GM18868 (cell line): ENCODE measurements around the gene CYB561D2.

Source experiments
- ATAC-seq: cut with Tn5 transposase; IDR thresholded peaks from one replicate; pipeline ENCODE4 v1.9.1; 2021; ENCODE audit warnings: mild to moderate bottlenecking, moderate library complexity; ENCODE audit not compliant: unreplicated experiment

The CYB561D2 gene

GRCh38 chr3:50323092-50323600 is 27.5 kb upstream of the CYB561D2 start:
- ATAC-seq: no peak

DNA sequence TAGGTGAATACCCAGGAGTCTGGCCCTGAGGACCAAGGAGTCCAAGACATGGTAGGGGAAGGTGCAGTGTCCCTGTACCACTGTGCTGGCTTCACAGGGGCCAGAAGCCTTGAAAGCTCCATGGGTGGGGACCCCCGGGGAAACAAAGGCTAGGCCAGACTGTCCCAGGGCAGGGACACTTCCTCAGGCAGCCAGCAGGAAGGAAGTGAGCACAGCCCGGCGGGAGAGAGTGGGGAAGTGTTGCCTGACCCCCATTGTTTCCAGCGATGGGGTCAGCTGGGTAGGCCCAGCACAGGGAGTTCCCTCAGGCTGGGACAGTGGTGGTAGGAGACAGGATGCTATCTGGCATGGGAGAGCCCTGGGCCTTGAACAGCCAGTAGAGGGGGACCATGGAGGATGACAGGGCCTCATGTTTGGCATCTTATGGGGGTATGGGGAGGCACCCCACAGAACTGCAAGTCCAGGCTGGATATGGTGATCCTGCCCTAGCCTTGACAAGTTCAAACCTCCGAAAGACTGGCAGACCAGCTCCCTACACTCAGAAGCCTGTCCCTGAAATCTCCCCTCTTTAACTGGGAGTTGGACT is 27.0 kb upstream of the CYB561D2 start:
- no peak for ATAC-seq

DNA sequence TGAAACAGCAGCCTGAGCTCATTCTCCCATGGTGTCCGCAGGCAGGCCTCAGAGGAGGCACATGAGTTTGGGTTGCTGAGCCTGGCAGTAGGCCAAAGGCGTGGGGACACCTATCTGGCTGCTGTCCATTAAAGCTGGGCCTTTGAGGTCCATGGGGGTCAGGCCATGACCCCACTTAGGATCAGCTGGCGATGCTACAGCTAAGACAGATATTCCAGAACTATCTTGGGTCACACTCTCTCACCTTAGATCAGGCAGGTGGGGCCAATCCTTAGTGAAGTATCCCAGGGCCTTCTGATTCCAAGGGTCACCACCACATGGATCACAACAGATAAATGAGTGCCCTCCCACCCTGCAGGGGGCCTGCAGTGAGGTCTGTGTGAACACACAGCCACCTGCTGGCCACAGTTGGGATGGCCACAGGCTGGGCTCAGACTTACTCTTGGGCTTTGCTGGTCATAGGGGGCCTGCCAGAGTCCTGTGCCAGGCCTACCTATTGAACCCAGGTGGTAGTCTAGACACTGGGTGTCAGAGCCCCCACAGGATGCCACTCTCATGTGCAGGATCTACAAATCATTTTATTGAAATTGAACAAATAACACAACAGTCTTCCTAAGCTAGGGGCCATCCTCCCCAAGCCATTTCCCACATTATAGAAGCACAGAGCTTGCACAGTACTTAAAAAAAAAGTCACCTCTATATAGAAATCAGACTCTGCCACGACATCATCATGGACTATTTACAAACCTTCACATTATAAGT is 26.1 kb upstream of the CYB561D2 start:
- no peak for ATAC-seq

- no peak for ATAC-seq
Measured at GRCh38 chr3:50325113-50325480, 25.6 kb upstream of the CYB561D2 start.

DNA sequence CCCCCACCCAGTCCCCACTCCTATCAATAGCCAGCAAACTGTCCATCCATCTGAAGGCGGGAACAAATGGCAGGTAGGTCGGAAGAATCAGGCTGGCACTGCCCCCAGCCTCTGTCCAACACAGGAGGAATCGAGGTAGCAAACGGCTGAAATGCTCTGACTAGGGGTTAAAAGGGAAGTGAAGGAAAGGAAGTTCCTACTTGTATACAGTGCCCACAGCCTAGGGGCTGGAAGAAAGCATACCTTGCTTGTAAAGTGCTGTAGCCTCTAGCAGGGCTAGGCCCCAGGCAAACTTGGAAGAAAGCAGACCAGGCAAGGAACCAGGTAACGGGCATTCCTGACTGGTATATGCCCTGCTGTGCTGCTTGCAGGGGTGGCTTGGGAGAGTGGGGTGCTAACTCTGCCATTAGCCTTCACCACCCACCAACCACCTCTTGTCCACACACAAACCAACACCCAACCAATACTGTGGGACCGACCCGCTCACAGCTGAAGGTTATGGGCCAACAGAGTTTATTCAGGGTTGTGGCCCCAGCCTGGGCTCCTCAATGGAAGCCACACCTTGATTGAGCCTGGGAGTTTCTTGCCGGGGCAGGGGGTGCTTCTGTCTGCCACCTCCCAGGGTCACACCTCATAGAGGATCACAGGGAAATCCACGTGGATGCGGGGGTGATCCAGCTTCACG is 25.0 kb upstream of the CYB561D2 start:
- ATAC-seq: no peak

- no peak for ATAC-seq
Measured at GRCh38 chr3:50326182-50326541, 24.5 kb upstream of the CYB561D2 start.

DNA sequence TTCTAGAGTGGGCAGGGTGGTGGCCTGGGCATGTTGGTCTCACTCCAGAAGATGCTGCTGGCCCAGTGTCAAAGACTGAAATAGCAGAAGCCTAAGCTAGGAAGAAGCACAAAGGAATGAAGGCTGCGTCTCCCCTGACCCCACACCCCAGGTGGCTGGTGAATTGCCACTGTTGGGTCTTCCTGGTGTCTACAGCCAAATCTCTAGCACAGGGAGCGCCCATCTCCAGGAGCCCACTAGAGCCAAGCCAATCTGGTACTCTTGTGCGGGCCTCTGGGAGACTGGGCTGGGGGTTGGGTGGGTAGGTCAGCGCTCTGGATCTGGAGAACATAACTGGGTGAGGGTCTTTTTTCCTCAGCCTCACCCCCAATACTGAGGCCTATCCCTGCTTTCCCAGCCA is 23.5 kb upstream of the CYB561D2 start:
- ATAC-seq: no peak

GRCh38 chr3:50327943-50328691 is 22.5 kb upstream of the CYB561D2 start, which contains the start of gene TUSC2:
TSS of gene TUSC2 (minus strand) at chr3:50328223. CDS start at chr3:50328099, 124 bp downstream.
- peak; percentile 95 for ATAC-seq

GRCh38 chr3:50330330-50330729 is 20.3 kb upstream of the CYB561D2 start:
- ATAC-seq: no peak

- ATAC-seq: no peak
Measured at GRCh38 chr3:50331364-50331907, 19.2 kb upstream of the CYB561D2 start.

GRCh38 chr3:50333744-50334328 is 16.8 kb upstream of the CYB561D2 start:
- ATAC-seq: no peak

- no peak for ATAC-seq
Measured at GRCh38 chr3:50334339-50335075, 16.2 kb upstream of the CYB561D2 start.

- peak; percentile 30 for ATAC-seq
Measured at GRCh38 chr3:50336452-50337174, 14.0 kb upstream of the CYB561D2 start.

DNA sequence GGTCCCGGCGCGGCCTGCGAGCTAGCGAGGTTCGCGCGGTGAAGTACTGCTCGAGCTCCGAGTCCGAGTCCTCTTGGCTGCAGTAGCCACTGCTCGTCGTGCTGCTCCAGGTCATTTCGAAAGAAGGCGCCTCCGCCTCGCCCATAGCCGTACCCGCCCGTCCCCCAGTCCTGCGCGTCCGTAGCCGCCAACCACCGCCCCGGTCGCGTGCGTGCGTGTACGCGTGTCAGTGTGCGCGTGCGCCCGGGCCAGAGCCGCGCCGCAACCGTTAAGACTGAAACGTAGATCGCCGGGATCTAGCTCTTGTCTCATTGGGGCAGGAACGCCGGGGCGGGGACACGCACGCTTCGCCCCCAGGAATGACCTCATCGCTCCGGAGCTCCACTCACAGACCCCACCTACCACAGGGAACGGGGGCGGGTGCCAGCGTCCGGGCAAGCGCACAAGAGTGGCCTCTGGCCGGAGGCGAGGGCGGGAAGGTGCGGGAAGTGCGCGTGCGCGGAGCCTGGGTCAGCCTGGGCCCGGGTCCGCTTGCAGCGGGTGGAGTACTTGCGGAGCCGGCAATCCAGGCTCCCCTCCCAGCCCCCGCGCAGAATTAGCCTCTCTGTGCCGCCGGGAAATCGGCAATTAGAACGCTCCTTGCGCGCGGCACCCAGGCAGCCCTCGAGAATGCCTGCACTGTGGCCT is 13.3 kb upstream of the CYB561D2 start:
- ATAC-seq: peak; percentile 76

DNA sequence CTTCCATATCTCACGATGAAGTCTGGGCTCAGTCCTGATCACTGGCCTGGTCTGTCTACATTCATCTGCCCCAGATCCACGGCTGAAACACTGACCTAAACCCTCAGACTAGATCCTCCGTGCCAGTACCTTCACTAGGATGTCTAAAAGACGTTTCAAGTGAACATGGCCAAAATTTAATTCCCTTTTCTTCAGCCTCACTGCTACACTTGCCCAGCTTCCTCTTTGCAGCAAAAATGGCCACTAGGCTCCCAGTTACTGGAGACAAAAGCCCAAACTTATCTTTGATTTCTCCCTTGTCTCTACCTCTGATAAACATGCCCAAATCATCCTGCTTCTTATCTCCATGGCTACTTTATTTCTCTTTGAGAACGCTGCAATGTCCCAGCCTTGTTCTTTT is 11.7 kb upstream of the CYB561D2 start:
- ATAC-seq: no peak

DNA sequence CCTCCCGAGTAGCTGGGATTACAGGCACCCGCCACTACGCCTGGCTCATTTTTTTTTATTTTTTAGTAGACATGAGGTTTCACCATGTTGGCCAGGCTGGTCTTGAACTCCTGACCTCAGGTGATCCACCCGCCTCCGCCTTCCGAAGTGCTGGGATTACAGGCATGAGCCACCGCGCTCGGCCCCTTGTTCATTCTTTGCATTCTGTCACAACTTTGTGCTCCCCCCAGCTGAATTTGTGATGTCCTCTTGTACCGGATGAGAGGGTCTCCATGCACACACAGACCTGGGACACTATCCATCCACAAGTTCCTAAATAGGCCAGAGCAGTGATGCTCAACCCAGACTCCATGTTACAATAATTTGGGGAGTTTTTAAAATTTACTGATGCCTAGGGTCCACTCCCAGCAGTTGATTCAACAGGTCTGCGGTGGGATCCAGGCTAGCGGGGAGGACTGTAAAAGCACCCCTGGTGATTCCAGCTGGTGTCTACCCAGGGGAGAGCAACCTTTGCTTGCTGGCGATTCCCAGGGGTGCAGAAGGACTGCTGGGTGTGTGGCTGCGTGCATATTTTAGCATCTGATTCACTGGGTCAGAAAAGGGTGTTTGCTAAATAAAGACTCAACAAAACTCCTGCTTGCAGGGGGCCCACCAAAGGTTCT is 11.0 kb upstream of the CYB561D2 start:
- no peak for ATAC-seq

GRCh38 chr3:50340147-50340447 is 10.6 kb upstream of the CYB561D2 start:
- ATAC-seq: no peak
